HG03135 (cell line): ENCODE measurements around the gene RFX1.

ENCODE experiments used
- ATAC-seq: cut with Tn5 transposase; IDR thresholded peaks from one replicate; pipeline ENCODE4 v1.9.1; 2021; ENCODE audit warnings: mild to moderate bottlenecking, moderate library complexity; ENCODE audit not compliant: unreplicated experiment

RFX1 gene

GRCh38 chr19:13914777-13915176, 91.3 kb downstream of the RFX1 start:
- ATAC-seq: no peak

- no peak for ATAC-seq
Measured at GRCh38 chr19:13913352-13913751, 92.8 kb downstream of the RFX1 start.
